ENCODE results near the gene COPS3. TPM values are rescaled to one million over a fixed set of nuclear protein-coding genes. Genes with fewer than 3 reads are reported as not detected.

COPS3 gene
- total RNA-seq, 1 experiment from 2014 or later = 113 TPM

- Histone ChIP-seq H2BK120ac (ENCODE audit: low read depth, low read length, poor library complexity, severe bottlenecking) (no peak overlapping the region), H2AFZ (ENCODE audit: low read length) (no peak overlapping the region), H3K23me2 (ENCODE audit: insufficient read length, low read depth, low read length, poor library complexity, severe bottlenecking) (no peaks in the 10 kb centered on the region), H3K9ac (ENCODE audit: extremely low read depth, insufficient read length, low read length) (no peak overlapping the region), H2BK20ac (ENCODE audit: low read depth, low read length, poor library complexity, severe bottlenecking) (no peak overlapping the region), H3K79me2 (ENCODE audit: insufficient read depth, low read length) (no peaks in the 10 kb centered on the region), H3K23ac (ENCODE audit: insufficient read length, low read depth, low read length) (no peak overlapping the region), H3K4me1 (ENCODE audit: insufficient read depth, low read length) (no peaks in the 10 kb centered on the region), H3K14ac (ENCODE audit: insufficient read depth, low read length) (no peak overlapping the region), H2BK15ac (ENCODE audit: low read depth, low read length) (no peak overlapping the region), H3K4me2 (ENCODE audit: insufficient read depth, insufficient read length, low read length) (no peak overlapping the region), H4K8ac (replicated peaks; ENCODE audit: insufficient read length, low read depth, low read length) (no peak overlapping the region), H3T11ph (ENCODE audit: low read length) (no peak overlapping the region), H3K56ac (ENCODE audit: insufficient read length, low read depth, low read length) (no peak overlapping the region), H3K18ac (ENCODE audit: insufficient read length, low read depth, low read length) (no peak overlapping the region), H2AK5ac (ENCODE audit: insufficient read length, low read length) (no peak overlapping the region), H2BK12ac (ENCODE audit: insufficient read length, low read depth, low read length) (no peak overlapping the region), H3K9me3 (ENCODE audit: control insufficient read depth, low read depth, low read length) (no peaks in the 10 kb centered on the region), H3K27ac (ENCODE audit: insufficient read length, low read depth, low read length) (no peak overlapping the region), H4K20me1 (ENCODE audit: control insufficient read depth, insufficient read depth, insufficient read length) (no peaks in the 10 kb centered on the region), H4K91ac (ENCODE audit: insufficient read length, low read depth, low read length) (no peak overlapping the region), H4K5ac (ENCODE audit: insufficient read length, low read depth, low read length) (no peak overlapping the region), H3K4ac (ENCODE audit: low read depth, low read length) (no peak overlapping the region), H3K27me3 (ENCODE audit: insufficient read depth, low read length) (no peaks in the 10 kb centered on the region), H2BK5ac (ENCODE audit: insufficient read length, low read length) (no peak overlapping the region), H3K79me1 (ENCODE audit: insufficient read depth, low read depth, low read length, poor library complexity, severe bottlenecking) (no peaks in the 10 kb centered on the region)
- no peak for DNase-seq
- no CpG with 5 or more reads among the region's 7 CpGs for WGBS (ENCODE audit: extremely low coverage, insufficient read length, low lambda C conversion rate)
- H3K27me3 Mint-ChIP-seq (ENCODE audit: low read depth) = no peaks in the 10 kb centered on the region
- no peaks in the 10 kb centered on the region for H3K9me3 Mint-ChIP-seq
- no peak overlapping the region for H3K4me3 Mint-ChIP-seq
- peaks cover 10 to 24% (median 16%) of the 10 kb centered on the region in 3 experiments; a peak in 6 of 7 replicates for H3K36me3 Mint-ChIP-seq (ENCODE audit: insufficient read depth in 1 of 3, low read depth in 3 of 3)
- H3K27ac Mint-ChIP-seq = no peak overlapping the region
- TF ChIP-seq CTCF (conservative IDR thresholded peaks at IDR 0.05) = no peak
- peaks cover 7 to 14% of the 10 kb centered on the region in 2 experiments; a peak in 3 of 4 replicates for H3K4me1 Mint-ChIP-seq
Measured at GRCh38 chr17:17242246-17242645, 38.8 kb downstream of the COPS3 start.
